Measurements from ENCODE around the gene ST8SIA1. TPM values are rescaled to one million over a fixed set of nuclear protein-coding genes. Genes with fewer than 3 reads are reported as not detected.

Gene ST8SIA1
- polyA plus RNA-seq, 1 of the 3 experiments (the other 2 are of a cell fraction), result 0.12 TPM

DNA sequence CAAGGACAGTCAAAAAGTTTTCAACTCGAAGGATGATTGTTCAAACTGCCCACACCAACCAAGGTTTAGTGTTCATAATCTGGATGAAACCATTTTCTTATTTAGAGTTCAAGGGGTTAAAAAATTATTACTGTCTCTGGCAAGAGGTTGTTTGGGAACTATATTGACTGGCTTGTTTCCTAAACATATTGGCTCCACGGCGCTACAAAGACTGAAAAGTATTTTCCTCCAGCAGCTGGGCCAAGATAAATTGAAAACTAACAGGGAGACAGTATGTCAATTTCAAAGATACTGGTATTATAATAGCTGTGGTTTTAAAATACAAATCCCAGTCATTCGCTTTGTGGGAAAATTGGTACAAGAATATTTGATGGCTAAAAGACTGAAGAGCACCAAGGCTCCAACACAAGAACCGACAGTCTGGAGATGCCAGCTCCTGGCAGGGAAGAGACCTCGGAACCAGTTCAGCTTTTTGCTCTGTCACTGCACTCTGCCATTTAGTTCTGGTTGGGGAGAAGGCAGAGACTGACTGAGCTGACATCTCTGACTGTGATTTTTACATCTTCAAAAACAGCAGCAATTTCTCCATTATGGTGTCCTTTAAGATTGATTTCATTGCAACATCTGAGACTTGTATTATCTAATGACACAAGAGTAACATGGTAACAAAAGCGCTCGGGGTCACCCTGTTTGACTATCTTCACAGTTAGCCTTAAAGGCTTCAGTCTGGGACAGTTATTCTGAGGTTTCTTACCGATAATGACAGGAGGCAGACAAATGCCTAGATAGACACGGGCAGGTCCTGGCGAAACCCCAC, 62.0 kb downstream of the ST8SIA1 start:
- H4K20me1 ChIP-seq (ENCODE audit: insufficient read depth), result no peaks in the 10 kb centered on the region
- POLR2A ChIA-PET, result no interaction called here
- CTCF ChIA-PET, result interaction anchor here (0.6 to 1.4 kb wide), 3 partner anchors 11 to 26 kb away, joined by 3 read pairs; no protein-coding TSS in a partner anchor
- no peak overlapping the region for H3K9ac ChIP-seq
- no peaks in the 10 kb centered on the region for H3K9me3 ChIP-seq
- no peaks in the 10 kb centered on the region for H3K27me3 ChIP-seq (ENCODE audit: insufficient read depth)
- no peak for DNase-seq
- no peaks in the 10 kb centered on the region for H3K9me2 ChIP-seq
- no peak overlapping the region for H3K4me3 ChIP-seq (ENCODE audit: low read depth in 2 of 2, low read length in 1 of 2)
- TF ChIP-seq TEAD4 (IDR thresholded peaks at IDR 0.05; ENCODE audit: borderline replicate concordance, insufficient read depth), result no peak
- TF ChIP-seq, protein P1, sequence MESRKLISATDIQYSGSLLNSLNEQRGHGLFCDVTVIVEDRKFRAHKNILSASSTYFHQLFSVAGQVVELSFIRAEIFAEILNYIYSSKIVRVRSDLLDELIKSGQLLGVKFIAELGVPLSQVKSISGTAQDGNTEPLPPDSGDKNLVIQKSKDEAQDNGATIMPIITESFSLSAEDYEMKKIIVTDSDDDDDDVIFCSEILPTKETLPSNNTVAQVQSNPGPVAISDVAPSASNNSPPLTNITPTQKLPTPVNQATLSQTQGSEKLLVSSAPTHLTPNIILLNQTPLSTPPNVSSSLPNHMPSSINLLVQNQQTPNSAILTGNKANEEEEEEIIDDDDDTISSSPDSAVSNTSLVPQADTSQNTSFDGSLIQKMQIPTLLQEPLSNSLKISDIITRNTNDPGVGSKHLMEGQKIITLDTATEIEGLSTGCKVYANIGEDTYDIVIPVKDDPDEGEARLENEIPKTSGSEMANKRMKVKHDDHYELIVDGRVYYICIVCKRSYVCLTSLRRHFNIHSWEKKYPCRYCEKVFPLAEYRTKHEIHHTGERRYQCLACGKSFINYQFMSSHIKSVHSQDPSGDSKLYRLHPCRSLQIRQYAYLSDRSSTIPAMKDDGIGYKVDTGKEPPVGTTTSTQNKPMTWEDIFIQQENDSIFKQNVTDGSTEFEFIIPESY (IDR thresholded peaks at IDR 0.05; ENCODE audit: borderline replicate concordance, low read depth), result no peak
- no peak for TF ChIP-seq GABPA (IDR thresholded peaks at IDR 0.05; ENCODE audit: low read depth)
- TF ChIP-seq FOSL2 (IDR thresholded peaks at IDR 0.05; ENCODE audit: borderline replicate concordance, low read depth), result no peak
- TF ChIP-seq, protein P2, sequence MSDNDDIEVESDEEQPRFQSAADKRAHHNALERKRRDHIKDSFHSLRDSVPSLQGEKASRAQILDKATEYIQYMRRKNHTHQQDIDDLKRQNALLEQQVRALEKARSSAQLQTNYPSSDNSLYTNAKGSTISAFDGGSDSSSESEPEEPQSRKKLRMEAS (IDR thresholded peaks at IDR 0.05; ENCODE audit: low read depth), result no peak
- no peaks in the 10 kb centered on the region for H3K36me3 ChIP-seq (replicated peaks in 1 of 2; ENCODE audit: control insufficient read depth in 1 of 2, insufficient read depth in 2 of 2, low read length in 1 of 2)
- WGBS (ENCODE audit: low lambda C conversion rate), result 21% methylated on average over 8 of the region's 11 CpGs
- peaks cover 0 to 4% of the 10 kb centered on the region in 2 experiments; a peak in 1 of 4 replicates for H3K4me1 ChIP-seq (ENCODE audit: control insufficient read depth in 1 of 2, insufficient read depth in 2 of 2, low read depth in 1 of 2, low read length in 1 of 2)
- H3K27ac ChIP-seq (ENCODE audit: low read depth in 2 of 2, low read length in 1 of 2), result no peak overlapping the region
- H2AFZ ChIP-seq (ENCODE audit: low read depth), result no peak overlapping the region
- no peak overlapping the region for H3K4me2 ChIP-seq
- H3K79me2 ChIP-seq (ENCODE audit: insufficient read depth), result no peaks in the 10 kb centered on the region
- no peaks in the 10 kb centered on the region for H3F3A ChIP-seq (replicated peaks; ENCODE audit: insufficient read depth)

DNA sequence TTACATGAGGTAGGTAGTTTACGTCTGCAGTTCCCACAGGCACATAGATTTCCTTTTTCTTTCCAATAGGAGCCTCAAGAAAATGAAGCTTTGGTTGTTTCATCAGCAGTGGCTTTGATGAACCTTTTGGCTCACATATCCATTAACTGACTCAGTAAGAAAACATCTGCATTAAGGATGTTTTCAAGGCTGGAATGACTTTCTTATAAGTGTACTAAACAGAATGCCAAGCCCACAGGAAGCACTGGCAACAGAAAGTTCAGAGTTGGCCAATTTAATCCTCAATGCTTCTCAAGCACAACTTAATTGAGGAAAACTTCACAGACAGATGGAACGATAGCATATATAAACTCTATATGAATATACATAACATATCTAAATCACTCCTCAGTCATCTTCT, 63.5 kb downstream of the ST8SIA1 start:
- CTCF ChIA-PET, result interaction anchor here (1.3 kb wide), 1 partner anchor 13 kb away, joined by 3 read pairs; no protein-coding TSS in a partner anchor
- no peak overlapping the region for H2AFZ ChIP-seq (ENCODE audit: low read depth)
- no peak overlapping the region for H3K9ac ChIP-seq
- POLR2A ChIA-PET, result no interaction called here
- 32% methylated on average over 2 of the region's 2 CpGs for WGBS (ENCODE audit: low lambda C conversion rate)
- H3K9me2 ChIP-seq, result no peaks in the 10 kb centered on the region
- H3K27ac ChIP-seq (ENCODE audit: low read depth in 2 of 2, low read length in 1 of 2), result peak overlapping the region in 1 of 2 experiments; percentile 21; a peak in 3 of 4 replicates
- DNase-seq, result no peak
- no peaks in the 10 kb centered on the region for H3K79me2 ChIP-seq (ENCODE audit: insufficient read depth)
- no peaks in the 10 kb centered on the region for H3F3A ChIP-seq (replicated peaks; ENCODE audit: insufficient read depth)
- no peaks in the 10 kb centered on the region for H3K9me3 ChIP-seq
- no peaks in the 10 kb centered on the region for H4K20me1 ChIP-seq (ENCODE audit: insufficient read depth)
- no peak overlapping the region for H3K4me2 ChIP-seq
- no peaks in the 10 kb centered on the region for H3K27me3 ChIP-seq (ENCODE audit: insufficient read depth)
- no peaks in the 10 kb centered on the region; a peak in 2 of 4 replicates for H3K4me1 ChIP-seq (ENCODE audit: control insufficient read depth in 1 of 2, insufficient read depth in 2 of 2, low read depth in 1 of 2, low read length in 1 of 2)
- no peak overlapping the region for H3K4me3 ChIP-seq (ENCODE audit: low read depth in 2 of 2, low read length in 1 of 2)
- no peaks in the 10 kb centered on the region for H3K36me3 ChIP-seq (replicated peaks in 1 of 2; ENCODE audit: control insufficient read depth in 1 of 2, insufficient read depth in 2 of 2, low read length in 1 of 2)
- TF ChIP-seq EP300 (IDR thresholded peaks at IDR 0.05; ENCODE audit: borderline replicate concordance in 1 of 2, low read depth in 1 of 2, low read length in 1 of 2) (peak in 1 of 2 experiments; percentile 46; a peak in 1 of 4 replicates), ELF1 (IDR thresholded peaks at IDR 0.05) (no peak), FOXJ3 (CRISPR knock-in tag; IDR thresholded peaks at IDR 0.05) (no peak), POLR2AphosphoS5 (IDR thresholded peaks at IDR 0.05; ENCODE audit: low read depth, low read length) (no peak), EZH2phosphoT487 (IDR thresholded peaks at IDR 0.05; ENCODE audit: borderline replicate concordance, low read depth) (no peak), MXI1 (IDR thresholded peaks at IDR 0.05; ENCODE audit: low read depth, low read length) (no peak), JUND (IDR thresholded peaks at IDR 0.05) (peak; percentile 61), YY1 (IDR thresholded peaks at IDR 0.05; ENCODE audit: low read depth) (no peak), FOSL2 (IDR thresholded peaks at IDR 0.05; ENCODE audit: borderline replicate concordance, low read depth) (peak; percentile 47; the same call in 1 of the 2 replicates), MEF2A (IDR thresholded peaks at IDR 0.05; ENCODE audit: borderline replicate concordance, low read depth) (no peak), GABPA (IDR thresholded peaks at IDR 0.05; ENCODE audit: low read depth) (no peak), SIN3A (IDR thresholded peaks at IDR 0.05; ENCODE audit: borderline replicate concordance, low read depth, low read length) (no peak)
- TF ChIP-seq, protein P3, sequence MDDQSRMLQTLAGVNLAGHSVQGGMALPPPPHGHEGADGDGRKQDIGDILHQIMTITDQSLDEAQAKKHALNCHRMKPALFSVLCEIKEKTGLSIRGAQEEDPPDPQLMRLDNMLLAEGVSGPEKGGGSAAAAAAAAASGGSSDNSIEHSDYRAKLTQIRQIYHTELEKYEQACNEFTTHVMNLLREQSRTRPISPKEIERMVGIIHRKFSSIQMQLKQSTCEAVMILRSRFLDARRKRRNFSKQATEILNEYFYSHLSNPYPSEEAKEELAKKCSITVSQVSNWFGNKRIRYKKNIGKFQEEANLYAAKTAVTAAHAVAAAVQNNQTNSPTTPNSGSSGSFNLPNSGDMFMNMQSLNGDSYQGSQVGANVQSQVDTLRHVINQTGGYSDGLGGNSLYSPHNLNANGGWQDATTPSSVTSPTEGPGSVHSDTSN (IDR thresholded peaks at IDR 0.05), result no peak; the same call in 1 of the 2 replicates
- TF ChIP-seq, protein P4, sequence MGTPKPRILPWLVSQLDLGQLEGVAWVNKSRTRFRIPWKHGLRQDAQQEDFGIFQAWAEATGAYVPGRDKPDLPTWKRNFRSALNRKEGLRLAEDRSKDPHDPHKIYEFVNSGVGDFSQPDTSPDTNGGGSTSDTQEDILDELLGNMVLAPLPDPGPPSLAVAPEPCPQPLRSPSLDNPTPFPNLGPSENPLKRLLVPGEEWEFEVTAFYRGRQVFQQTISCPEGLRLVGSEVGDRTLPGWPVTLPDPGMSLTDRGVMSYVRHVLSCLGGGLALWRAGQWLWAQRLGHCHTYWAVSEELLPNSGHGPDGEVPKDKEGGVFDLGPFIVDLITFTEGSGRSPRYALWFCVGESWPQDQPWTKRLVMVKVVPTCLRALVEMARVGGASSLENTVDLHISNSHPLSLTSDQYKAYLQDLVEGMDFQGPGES (IDR thresholded peaks at IDR 0.05; ENCODE audit: low read depth, low read length), result no peak
- TF ChIP-seq, protein P5, sequence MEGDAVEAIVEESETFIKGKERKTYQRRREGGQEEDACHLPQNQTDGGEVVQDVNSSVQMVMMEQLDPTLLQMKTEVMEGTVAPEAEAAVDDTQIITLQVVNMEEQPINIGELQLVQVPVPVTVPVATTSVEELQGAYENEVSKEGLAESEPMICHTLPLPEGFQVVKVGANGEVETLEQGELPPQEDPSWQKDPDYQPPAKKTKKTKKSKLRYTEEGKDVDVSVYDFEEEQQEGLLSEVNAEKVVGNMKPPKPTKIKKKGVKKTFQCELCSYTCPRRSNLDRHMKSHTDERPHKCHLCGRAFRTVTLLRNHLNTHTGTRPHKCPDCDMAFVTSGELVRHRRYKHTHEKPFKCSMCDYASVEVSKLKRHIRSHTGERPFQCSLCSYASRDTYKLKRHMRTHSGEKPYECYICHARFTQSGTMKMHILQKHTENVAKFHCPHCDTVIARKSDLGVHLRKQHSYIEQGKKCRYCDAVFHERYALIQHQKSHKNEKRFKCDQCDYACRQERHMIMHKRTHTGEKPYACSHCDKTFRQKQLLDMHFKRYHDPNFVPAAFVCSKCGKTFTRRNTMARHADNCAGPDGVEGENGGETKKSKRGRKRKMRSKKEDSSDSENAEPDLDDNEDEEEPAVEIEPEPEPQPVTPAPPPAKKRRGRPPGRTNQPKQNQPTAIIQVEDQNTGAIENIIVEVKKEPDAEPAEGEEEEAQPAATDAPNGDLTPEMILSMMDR (IDR thresholded peaks at IDR 0.05), result no peak
- TF ChIP-seq, protein P6, sequence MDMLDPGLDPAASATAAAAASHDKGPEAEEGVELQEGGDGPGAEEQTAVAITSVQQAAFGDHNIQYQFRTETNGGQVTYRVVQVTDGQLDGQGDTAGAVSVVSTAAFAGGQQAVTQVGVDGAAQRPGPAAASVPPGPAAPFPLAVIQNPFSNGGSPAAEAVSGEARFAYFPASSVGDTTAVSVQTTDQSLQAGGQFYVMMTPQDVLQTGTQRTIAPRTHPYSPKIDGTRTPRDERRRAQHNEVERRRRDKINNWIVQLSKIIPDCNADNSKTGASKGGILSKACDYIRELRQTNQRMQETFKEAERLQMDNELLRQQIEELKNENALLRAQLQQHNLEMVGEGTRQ (IDR thresholded peaks at IDR 0.05; ENCODE audit: borderline replicate concordance, low read depth, low read length), result no peak
